SK-N-SH (cell line): ENCODE measurements around the gene CTNNA3. TPM values are rescaled to one million over a fixed set of nuclear protein-coding genes. Genes with fewer than 3 reads are reported as not detected.
"Not testable (repeated sequence)": the region's sequence is repeated elsewhere in the genome, so short reads cannot be mapped to it uniquely, and the experiment has no call there.

Source experiments
- CTCF ChIA-PET: fragments of 300-600, 350-600 bp; formaldehyde crosslinking; extraction: SDS; loops from one replicate; lab custom pipeline; 2021; lab: Yijun Ruan, JAX
- POLR2A ChIA-PET: fragments of 350-600 bp; sonication (Branson Sonifier 250); formaldehyde crosslinking; extraction: SDS; loops from one replicate; lab custom pipeline; 2020; ENCODE audit warnings: antibody characterized with exemption, inconsistent platforms; lab: Yijun Ruan, JAX
- DNase-seq: peaks from one replicate; pipeline ENCODE4 v3.0.0; 2012
- H2AFZ ChIP-seq: fragments of 200-600 bp; sonication (generic); 2 replicates; pipeline ENCODE4 v1.8.1; 2016; ENCODE audit warnings: antibody characterized with exemption, mild to moderate bottlenecking, low read depth
- H3F3A ChIP-seq: fragments of 200-600 bp; sonication (generic); replicated peaks from 2 replicates; pipeline ENCODE3; 2016; ENCODE audit warnings: antibody characterized with exemption, mild to moderate bottlenecking; ENCODE audit not compliant: insufficient read depth
- H3K27ac ChIP-seq, 2 experiments: fragments of 200-500 bp in 1 of 2; fragments of 200-600 bp in 1 of 2; sonication (Bioruptor generic) in 1 of 2; sonication (generic), shearing (Covaris generic) in 1 of 2; 2 replicates each; pipeline versions ENCODE4 v1.5.1 to v1.6.1; 2014 to 2016; ENCODE audit warnings: low read depth in 2 of 2, inconsistent platforms in 1 of 2, low read length in 1 of 2, mild to moderate bottlenecking in 1 of 2, mixed read lengths in 1 of 2
- H3K27me3 ChIP-seq: fragments of 200-600 bp; sonication (generic), shearing (Covaris generic); 2 replicates; pipeline ENCODE4 v1.6.1; 2016; ENCODE audit warnings: mixed run types; ENCODE audit not compliant: insufficient read depth
- H3K36me3 ChIP-seq, 2 experiments: fragments of 200-500 bp in 1 of 2; fragments of 200-600 bp in 1 of 2; sonication (Bioruptor generic) in 1 of 2; sonication (generic) in 1 of 2; replicated peaks in 1 of 2; 2 replicates each; pipeline versions ENCODE3 to v1.5.1; 2014 to 2016; ENCODE audit warnings: low read length in 1 of 2, mild to moderate bottlenecking in 1 of 2; ENCODE audit not compliant: insufficient read depth in 2 of 2, control insufficient read depth in 1 of 2
- H3K4me1 ChIP-seq, 2 experiments: fragments of 200-500 bp in 1 of 2; fragments of 200-600 bp in 1 of 2; sonication (Bioruptor generic) in 1 of 2; sonication (generic), shearing (Covaris generic) in 1 of 2; 2 replicates each; pipeline versions ENCODE4 v1.5.1 to v1.6.1; 2014 to 2016; ENCODE audit warnings: low read depth in 1 of 2, low read length in 1 of 2, mixed run types in 1 of 2; ENCODE audit not compliant: insufficient read depth in 2 of 2, control insufficient read depth in 1 of 2
- H3K4me2 ChIP-seq: fragments of 200-600 bp; sonication (generic), shearing (Covaris generic); 2 replicates; pipeline ENCODE4 v1.6.1; 2017; ENCODE audit warnings: mixed run types
- H3K4me3 ChIP-seq, 2 experiments: fragments of 200-500 bp in 1 of 2; fragments of 200-600 bp in 1 of 2; sonication (Bioruptor generic) in 1 of 2; sonication (generic), shearing (Covaris generic) in 1 of 2; 2 replicates each; pipeline versions ENCODE4 v1.5.1 to v1.8.1; 2014 to 2016; ENCODE audit warnings: low read depth in 2 of 2, inconsistent platforms in 1 of 2, low read length in 1 of 2, mild to moderate bottlenecking in 1 of 2, mixed read lengths in 1 of 2, moderate library complexity in 1 of 2
- H3K79me2 ChIP-seq: fragments of 200-600 bp; sonication (generic); 2 replicates; pipeline ENCODE4 v1.8.1; 2017; ENCODE audit warnings: mild to moderate bottlenecking; ENCODE audit not compliant: insufficient read depth
- H3K9ac ChIP-seq: fragments of 200-600 bp; sonication (generic); 2 replicates; pipeline ENCODE4 v1.6.1; 2017; ENCODE audit warnings: mixed run types
- H3K9me2 ChIP-seq: fragments of 200-600 bp; sonication (generic); 2 replicates; pipeline ENCODE4 v1.6.1; 2017; ENCODE audit warnings: mixed run types
- H3K9me3 ChIP-seq: fragments of 200-600 bp; sonication (generic); 2 replicates; pipeline ENCODE4 v1.6.1; 2017; ENCODE audit warnings: mixed run types, mild to moderate bottlenecking, moderate library complexity
- H4K20me1 ChIP-seq: fragments of 200-600 bp; sonication (generic); 2 replicates; pipeline ENCODE4 v1.6.1; 2017; ENCODE audit warnings: mild to moderate bottlenecking, mixed run types; ENCODE audit not compliant: insufficient read depth
- ELF1 ChIP-seq: IDR thresholded peaks from 2 replicates; pipeline ENCODE4 v1.4.0; 2012
- EP300 ChIP-seq, 2 experiments: IDR thresholded peaks; 2 replicates each; pipeline versions ENCODE4 v1.4.0 to v1.6.1; 2012; ENCODE audit warnings: borderline replicate concordance in 1 of 2, low read depth in 1 of 2, low read length in 1 of 2
- FOXJ3 ChIP-seq: sonication (generic); formaldehyde crosslinking; IDR thresholded peaks from 2 replicates; pipeline ENCODE4 v1.5.1; 2020; ENCODE audit warnings: mild to moderate bottlenecking, missing genetic modification reagents
- GATA2 ChIP-seq: sonication (generic); formaldehyde crosslinking; IDR thresholded peaks from 2 replicates; pipeline ENCODE4 v1.5.0; 2020; ENCODE audit warnings: mild to moderate bottlenecking, missing genetic modification reagents
- JUND ChIP-seq: IDR thresholded peaks from 2 replicates; pipeline ENCODE4 v1.4.0; 2012
- MAX ChIP-seq: IDR thresholded peaks from 2 replicates; pipeline ENCODE4 v1.4.0; 2012; ENCODE audit warnings: low read depth
- MEF2A ChIP-seq: IDR thresholded peaks from 2 replicates; pipeline ENCODE4 v1.4.0; 2012; ENCODE audit warnings: low read depth, borderline replicate concordance
- NFIC ChIP-seq: IDR thresholded peaks from 2 replicates; pipeline ENCODE4 v1.4.0; 2012; ENCODE audit warnings: borderline replicate concordance
- NRF1 ChIP-seq: IDR thresholded peaks from 2 replicates; pipeline ENCODE4 v1.6.1; 2012; ENCODE audit warnings: low read depth, mild to moderate bottlenecking, low read length
- POLR2AphosphoS5 ChIP-seq: IDR thresholded peaks from 2 replicates; pipeline ENCODE4 v1.6.1; 2012; ENCODE audit warnings: low read depth, low read length
- RCOR1 ChIP-seq: fragments of 150-350 bp; IDR thresholded peaks from 2 replicates; pipeline ENCODE4 v1.6.1; 2017; ENCODE audit warnings: antibody characterized with exemption, low read length
- SMC3 ChIP-seq: IDR thresholded peaks from 2 replicates; pipeline ENCODE4 v1.6.1; 2012; ENCODE audit warnings: low read depth, low read length, improper control_type of control experiment
- TCF12 ChIP-seq: IDR thresholded peaks from 2 replicates; pipeline ENCODE4 v1.4.0; 2012
- TEAD4 ChIP-seq: IDR thresholded peaks from 2 replicates; pipeline ENCODE4 v1.4.0; 2012; ENCODE audit warnings: mild to moderate bottlenecking, borderline replicate concordance; ENCODE audit not compliant: insufficient read depth
- WGBS: methylation state at CpG from one replicate; pipeline ENCODE4 v1.1.6; 2017; ENCODE audit warnings: low lambda C conversion rate; 5-methylcytosine and 5-hydroxymethylcytosine counted together
- polyA plus RNA-seq, 3 experiments: library from polyadenylated mRNA; depleted of rRNA; stranded (reverse); fragments of >200 nt; gene quantifications; 2 replicates each; pipeline ENCODE4 v1.2.3, GENCODE V29; 2012
- TF ChIP-seq, protein P1 (sequence below): fragments of 200-600 bp; sonication (generic); IDR thresholded peaks from 2 replicates; pipeline ENCODE4 v1.6.1; 2017; ENCODE audit warnings: antibody characterized with exemption, mild to moderate bottlenecking, moderate library complexity

The CTNNA3 gene
- polyA plus RNA-seq, 1 of the 3 experiments (the other 2 are of a cell fraction): not detected

- Histone ChIP-seq H3K9me2 (no peaks in the 10 kb centered on the region), H3K4me2 (no peak overlapping the region), H3K9ac (no peak overlapping the region), H3K4me1 (no peaks in the 10 kb centered on the region), H3K4me3 (no peak overlapping the region), H2AFZ (no peak overlapping the region), H3K27ac (no peak overlapping the region), H3K9me3 (no peaks in the 10 kb centered on the region), H3K79me2 (no peaks in the 10 kb centered on the region), H3F3A (no peaks in the 10 kb centered on the region), H4K20me1 (no peaks in the 10 kb centered on the region), H3K27me3 (0 out of 2 replicates have a peak, but pooled peaks cover 7% of the 10 kb centered on the region), H3K36me3 (no peaks in the 10 kb centered on the region)
- no peak for DNase-seq
- 0% methylated on average over 6 of the region's 6 CpGs for WGBS
- CTCF ChIA-PET: interaction anchor here (1.4 to 3.3 kb wide), 3 partner anchors 8 to 56 kb away, joined by 3 to 17 read pairs (median 10); no protein-coding TSS in a partner anchor
- POLR2A ChIA-PET: no interaction called here
- TF ChIP-seq MEF2A (no peak), POLR2AphosphoS5 (no peak), FOXJ3 (CRISPR knock-in tag) (no peak), TEAD4 (no peak)
Measured at GRCh38 chr10:67723601-67724000, 27.6 kb upstream of the CTNNA3 start.

DNA sequence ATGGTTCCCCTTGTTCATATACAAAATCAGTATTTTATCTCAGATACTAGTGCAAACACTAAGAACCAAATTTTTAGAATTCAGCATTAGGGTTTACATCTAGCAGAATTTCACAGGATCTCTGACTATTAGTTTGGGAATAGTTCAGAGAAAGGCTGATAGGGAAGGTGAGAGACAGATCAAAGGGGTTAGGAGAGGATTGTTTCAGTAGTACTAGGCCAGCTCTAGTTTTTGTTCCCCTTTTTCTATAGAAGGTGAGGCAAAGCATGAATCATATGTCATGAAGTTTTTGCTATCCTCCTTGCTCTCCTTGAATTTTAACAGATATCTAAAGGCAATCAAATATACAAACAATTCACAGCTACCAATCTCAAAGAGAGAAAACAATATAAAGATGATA lies 26.1 kb upstream of the CTNNA3 start:
- CTCF ChIA-PET: interaction anchor here (2.1 to 3.3 kb wide), 2 partner anchors 24 to 57 kb away, joined by 10 to 17 read pairs; no protein-coding TSS in a partner anchor
- no peak overlapping the region for H3K4me3 ChIP-seq
- H3F3A ChIP-seq: no peaks in the 10 kb centered on the region
- no peaks in the 10 kb centered on the region for H3K9me3 ChIP-seq
- no peaks in the 10 kb centered on the region for H3K4me1 ChIP-seq
- DNase-seq: no peak
- POLR2A ChIA-PET: no interaction called here
- no peaks in the 10 kb centered on the region for H3K9me2 ChIP-seq
- no peak for TF ChIP-seq EP300 (IDR thresholded peaks at IDR 0.05; ENCODE audit: borderline replicate concordance in 1 of 2, low read depth in 1 of 2, low read length in 1 of 2)
- no peak overlapping the region for H3K27ac ChIP-seq
- 0 out of 2 replicates have a peak, but pooled peaks cover 7% of the 10 kb centered on the region for H3K27me3 ChIP-seq
- H2AFZ ChIP-seq: no peak overlapping the region
- no peaks in the 10 kb centered on the region for H3K79me2 ChIP-seq
- no peaks in the 10 kb centered on the region for H3K36me3 ChIP-seq
- H3K9ac ChIP-seq: no peak overlapping the region
- H3K4me2 ChIP-seq: no peak overlapping the region
- no peaks in the 10 kb centered on the region for H4K20me1 ChIP-seq

GRCh38 chr10:67716455-67716854 lies 20.5 kb upstream of the CTNNA3 start:
- H3K27me3 ChIP-seq, H3K36me3 ChIP-seq, DNase-seq, H3K27ac ChIP-seq, H3K9ac ChIP-seq, H3K4me2 ChIP-seq, H3K79me2 ChIP-seq, H4K20me1 ChIP-seq, H2AFZ ChIP-seq, H3K4me3 ChIP-seq, POLR2A ChIA-PET, H3K9me2 ChIP-seq, H3F3A ChIP-seq, H3K4me1 ChIP-seq, H3K9me3 ChIP-seq: not testable (repeated sequence)
- CTCF ChIA-PET: interaction anchor here (1.4 kb wide), 1 partner anchor 63 kb away, joined by 6 read pairs; no protein-coding TSS in a partner anchor
- 23% methylated on average over 4 of the region's 4 CpGs for WGBS

DNA sequence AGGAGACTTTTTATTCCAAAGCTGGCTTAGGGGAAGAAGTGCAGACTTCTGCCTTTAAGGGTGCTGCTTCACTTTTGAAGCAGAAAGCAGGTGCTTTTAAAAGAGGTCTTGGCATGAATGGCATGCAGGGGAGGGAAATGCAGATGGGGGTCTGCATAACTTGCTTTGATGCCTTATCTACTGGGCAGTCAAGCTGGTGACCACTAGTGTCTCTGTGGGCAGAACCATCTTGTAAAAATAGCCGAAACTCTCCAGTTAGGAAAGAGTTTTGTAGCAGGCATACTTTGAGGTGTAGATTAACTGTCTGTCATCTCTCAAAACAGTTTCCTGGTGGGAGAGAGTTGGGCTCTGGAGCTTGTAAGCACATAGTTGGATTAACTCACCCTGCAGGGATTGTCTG lies 9.9 kb upstream of the CTNNA3 start:
- no peaks in the 10 kb centered on the region for H3K9me3 ChIP-seq
- no peak overlapping the region for H2AFZ ChIP-seq
- DNase-seq: no peak
- no peak overlapping the region for H3K9ac ChIP-seq
- H3K4me1 ChIP-seq: no peaks in the 10 kb centered on the region
- H3K4me2 ChIP-seq: no peak overlapping the region
- no peaks in the 10 kb centered on the region for H4K20me1 ChIP-seq
- no peaks in the 10 kb centered on the region for H3F3A ChIP-seq
- H3K9me2 ChIP-seq: no peaks in the 10 kb centered on the region
- CTCF ChIA-PET: interaction anchor here (1.9 to 3.6 kb wide), 2 partner anchors 9 to 74 kb away, joined by 12 to 23 read pairs; partner anchors contain the start of gene CTNNA3
- H3K4me3 ChIP-seq: no peak overlapping the region
- WGBS: 45% methylated on average over 1 of the region's 1 CpG
- POLR2A ChIA-PET: no interaction called here
- no peaks in the 10 kb centered on the region for H3K36me3 ChIP-seq
- H3K27ac ChIP-seq: no peak overlapping the region
- no peaks in the 10 kb centered on the region for H3K79me2 ChIP-seq
- no peaks in the 10 kb centered on the region for H3K27me3 ChIP-seq
- TF ChIP-seq NRF1 (no peak), ELF1 (no peak), TCF12 (no peak), NFIC (no peak), JUND (no peak), MAX (no peak), SMC3 (no peak), FOXJ3 (CRISPR knock-in tag) (no peak), GATA2 (CRISPR knock-in tag) (no peak), MEF2A (no peak), EP300 (IDR thresholded peaks at IDR 0.05; ENCODE audit: borderline replicate concordance in 1 of 2, low read depth in 1 of 2, low read length in 1 of 2) (no peak), RCOR1 (no peak)
- TF ChIP-seq, protein P1, sequence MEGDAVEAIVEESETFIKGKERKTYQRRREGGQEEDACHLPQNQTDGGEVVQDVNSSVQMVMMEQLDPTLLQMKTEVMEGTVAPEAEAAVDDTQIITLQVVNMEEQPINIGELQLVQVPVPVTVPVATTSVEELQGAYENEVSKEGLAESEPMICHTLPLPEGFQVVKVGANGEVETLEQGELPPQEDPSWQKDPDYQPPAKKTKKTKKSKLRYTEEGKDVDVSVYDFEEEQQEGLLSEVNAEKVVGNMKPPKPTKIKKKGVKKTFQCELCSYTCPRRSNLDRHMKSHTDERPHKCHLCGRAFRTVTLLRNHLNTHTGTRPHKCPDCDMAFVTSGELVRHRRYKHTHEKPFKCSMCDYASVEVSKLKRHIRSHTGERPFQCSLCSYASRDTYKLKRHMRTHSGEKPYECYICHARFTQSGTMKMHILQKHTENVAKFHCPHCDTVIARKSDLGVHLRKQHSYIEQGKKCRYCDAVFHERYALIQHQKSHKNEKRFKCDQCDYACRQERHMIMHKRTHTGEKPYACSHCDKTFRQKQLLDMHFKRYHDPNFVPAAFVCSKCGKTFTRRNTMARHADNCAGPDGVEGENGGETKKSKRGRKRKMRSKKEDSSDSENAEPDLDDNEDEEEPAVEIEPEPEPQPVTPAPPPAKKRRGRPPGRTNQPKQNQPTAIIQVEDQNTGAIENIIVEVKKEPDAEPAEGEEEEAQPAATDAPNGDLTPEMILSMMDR: no peak
